GM12878 (cell line): ENCODE measurements around the gene SVIL. TPM values are rescaled to one million over a fixed set of nuclear protein-coding genes. Genes with fewer than 3 reads are reported as not detected.

Experiments used
- ATAC-seq: fragments of 200-7000 bp; cut with Tn5 transposase; 3 replicates; pipeline ENCODE4 v1.9.1; 2020; ENCODE audit warnings: mild to moderate bottlenecking, moderate library complexity
- BruUV-seq: library from RNA; stranded (reverse); fragments of 400-500 nt; replicated peaks from 2 replicates; lab custom pipeline; 2021; lab: Mats Ljungman, UMichigan
- CTCF ChIA-PET: fragments of 300-600 bp; sonication (Branson Sonifier 250); formaldehyde crosslinking; extraction: SDS; loops from one replicate; lab custom pipeline; 2021; ENCODE audit warnings: inconsistent platforms; lab: Yijun Ruan, JAX
- POLR2A ChIA-PET: fragments of 350-600 bp; formaldehyde crosslinking; extraction: SDS; loops from one replicate; lab custom pipeline; 2021; ENCODE audit warnings: inconsistent platforms; lab: Charles Lee
- RAD21 ChIA-PET: fragments of 300-600 bp; sonication (Branson Sonifier 250); formaldehyde crosslinking; loops from one replicate; lab custom pipeline; 2023; ENCODE audit warnings: antibody characterized with exemption; ENCODE audit not compliant: unreplicated experiment; lab: Charles Lee
- SMC1A ChIA-PET: fragments of 300-600 bp; sonication (Branson Sonifier 250); formaldehyde crosslinking; loops from one replicate; lab custom pipeline; 2023; ENCODE audit not compliant: unreplicated experiment, uncharacterized antibody; lab: Charles Lee
- DNase-seq: peaks from one replicate; pipeline ENCODE4 v3.0.0-alpha.2; 2011; ENCODE audit warnings: low read depth, low spot score
- FAIRE-seq: peaks from 3 replicates; lab custom pipeline; 2011; peaks lifted over from hg19 to GRCh38; lab: Jason Lieb, UNC
- H2AFZ ChIP-seq: 2 replicates; pipeline ENCODE4 v1.6.0; 2011; ENCODE audit warnings: low read depth, low read length, control low read depth; ENCODE audit not compliant: control insufficient read depth
- H3K27ac ChIP-seq: 2 replicates; pipeline ENCODE4 v1.5.1; 2011; ENCODE audit warnings: control low read depth; ENCODE audit not compliant: control insufficient read depth, insufficient read depth
- H3K27me3 ChIP-seq, 2 experiments: replicated peaks in 1 of 2; 2 replicates each; pipeline versions ENCODE4 v1.6.0 to v1.6.1; 2011; ENCODE audit warnings: low read length in 1 of 2; ENCODE audit not compliant: control insufficient read depth in 2 of 2, insufficient read depth in 2 of 2
- H3K36me3 ChIP-seq, 2 experiments: 2 replicates each; pipeline ENCODE4 v1.5.1; 2011; ENCODE audit warnings: low read length in 1 of 2; ENCODE audit not compliant: control insufficient read depth in 2 of 2, insufficient read depth in 2 of 2
- H3K4me1 ChIP-seq: 2 replicates; pipeline ENCODE4 v1.6.1; 2011; ENCODE audit warnings: mild to moderate bottlenecking, low read length, moderate library complexity, mixed read lengths; ENCODE audit not compliant: control insufficient read depth, insufficient read depth
- H3K4me2 ChIP-seq: 2 replicates; pipeline ENCODE4 v1.6.0; 2011; ENCODE audit warnings: control low read depth; ENCODE audit not compliant: control insufficient read depth, insufficient read depth
- H3K4me3 ChIP-seq: fragments of 200-600 bp; sonication (generic); 2 replicates; pipeline ENCODE4 v1.5.1; 2016
- H3K79me2 ChIP-seq: 2 replicates; pipeline ENCODE4 v1.6.0; 2011; ENCODE audit warnings: low read length; ENCODE audit not compliant: control insufficient read depth, insufficient read depth
- H3K9ac ChIP-seq: 2 replicates; pipeline ENCODE4 v1.8.0; 2011; ENCODE audit warnings: low read length, control low read depth, mixed read lengths; ENCODE audit not compliant: control insufficient read depth, insufficient read depth
- H3K9me3 ChIP-seq: replicated peaks from 3 replicates; pipeline ENCODE4 v1.5.1; 2011; ENCODE audit warnings: mild to moderate bottlenecking, low read length; ENCODE audit not compliant: control insufficient read depth, insufficient read depth
- H4K20me1 ChIP-seq: 2 replicates; pipeline ENCODE4 v1.6.0; 2011; ENCODE audit not compliant: control insufficient read depth, insufficient read depth
- FOXM1 ChIP-seq: IDR thresholded peaks from 2 replicates; pipeline ENCODE4 v1.6.1; 2012; ENCODE audit warnings: low read depth, mild to moderate bottlenecking, inconsistent platforms, low read length, moderate library complexity
- PAX5 ChIP-seq: IDR thresholded peaks from 2 replicates; pipeline ENCODE4 v1.6.1; 2011; ENCODE audit warnings: low read depth, low read length, borderline replicate concordance
- PBX3 ChIP-seq: IDR thresholded peaks from 2 replicates; pipeline ENCODE4 v1.6.1; 2011; ENCODE audit warnings: mild to moderate bottlenecking, low read depth, low read length, moderate library complexity; ENCODE audit not compliant: insufficient replicate concordance
- POLR2AphosphoS2 ChIP-seq: IDR thresholded peaks from 2 replicates; pipeline ENCODE4 v1.6.1; 2011; ENCODE audit warnings: low read depth, mild to moderate bottlenecking, low read length, improper control_type of control experiment, moderate library complexity
- WGBS: methylation state at CpG from one replicate; pipeline ENCODE4 v1.1.6; 2016; ENCODE audit warnings: low lambda C conversion rate; ENCODE audit not compliant: insufficient replicate concordance, insufficient coverage; ENCODE audit errors: missing lambda C conversion rate; 5-methylcytosine and 5-hydroxymethylcytosine counted together
- in situ Hi-C: fragments of 300-500 bp; cut with MboI; formaldehyde crosslinking; loops from 9 replicates; pipeline ENCODE4 v1.14.3; 2018; ENCODE audit warnings: mixed read lengths
- intact Hi-C: fragments of 100-400 bp; cut with micrococcal nuclease; formaldehyde crosslinking; loops from one replicate; pipeline ENCODE4 v1.14.2; 2022; ENCODE audit not compliant: unreplicated experiment
- polyA plus RNA-seq, 11 experiments: library from polyadenylated mRNA; depleted of rRNA in 4 of 11; unstranded in 6 of 11; stranded (reverse) in 5 of 11; fragments of >200 nt; fragmentation: Nextera tagmentation in 4 of 11; fragmentation: Illumina TruSeq in 1 of 11; extraction: Ambion mirVana in 4 of 11; extraction: Trizol in 1 of 11; gene quantifications; 1 replicate in 1 of 11; 2 replicates in 10 of 11; pipeline versions ENCODE4 v1.2.1 to v1.2.3, GENCODE V29; 2011 to 2016; ENCODE audit warnings: inconsistent platforms in 2 of 11, missing spikeins in 2 of 11, low read depth in 1 of 11
- total RNA-seq, 4 experiments: library from RNA; depleted of rRNA in 3 of 4; stranded (reverse); fragments of >200 nt in 3 of 4; fragmentation: Illumina TruSeq in 1 of 4; extraction: Trizol in 1 of 4; gene quantifications; 2 replicates each; pipeline versions ENCODE4 v1.2.1 to v1.2.3, GENCODE V29; 2013 to 2021

The SVIL gene
- total and polyA plus RNA-seq, 10 of the 15 experiments (the other 5 are each of a cell fraction or from before 2014, with no cell fraction given), result 0.22 to 1.9 (median 0.87) TPM

GRCh38 chr10:29529146-29529545 is 105.6 kb downstream of the SVIL start (continued):
- TF ChIP-seq PBX3, result no peak
- TF ChIP-seq PAX5, result no peak

- ATAC-seq (no peak), DNase-seq (no peak), FAIRE-seq (no peak)
- in situ Hi-C loops, result no loop called here
- ChIA-PET POLR2A (no interaction called here), CTCF (interaction anchor here (1.9 to 4.8 kb wide), 2 partner anchors 11 to 16 kb away, joined by 8 to 32 read pairs; no protein-coding TSS in a partner anchor), RAD21 (no interaction called here), SMC1A (interaction anchor here (0.7 to 1.4 kb wide), 2 partner anchors 9 to 29 kb away, joined by 3 to 4 read pairs; no protein-coding TSS in a partner anchor)
- Histone ChIP-seq H3K36me3 (no peaks in the 10 kb centered on the region; a peak in 2 of 4 replicates), H3K4me2 (no peak overlapping the region), H3K27ac (no peak overlapping the region), H4K20me1 (no peaks in the 10 kb centered on the region), H3K9me3 (no peaks in the 10 kb centered on the region), H3K27me3 (no peaks in the 10 kb centered on the region), H3K79me2 (no peaks in the 10 kb centered on the region), H3K4me1 (no peaks in the 10 kb centered on the region), H3K9ac (no peak overlapping the region), H3K4me3 (no peak overlapping the region), H2AFZ (no peak overlapping the region)
- TF ChIP-seq POLR2AphosphoS2 (no peak), FOXM1 (no peak)
- WGBS, result 19% methylated on average over 7 of the region's 7 CpGs
- intact Hi-C loops, result no loop called here
- no TSS peak for BruUV-seq
Measured at GRCh38 chr10:29525762-29526161, 109.0 kb downstream of the SVIL start.
